HG03060 (cell line): ENCODE measurements around the gene PSMD6.

Experiments used
- ATAC-seq: cut with Tn5 transposase; IDR thresholded peaks from one replicate; pipeline ENCODE4 v1.9.1; 2021; ENCODE audit warnings: low read depth, moderate number of reproducible peaks; ENCODE audit not compliant: unreplicated experiment

The PSMD6 gene

DNA sequence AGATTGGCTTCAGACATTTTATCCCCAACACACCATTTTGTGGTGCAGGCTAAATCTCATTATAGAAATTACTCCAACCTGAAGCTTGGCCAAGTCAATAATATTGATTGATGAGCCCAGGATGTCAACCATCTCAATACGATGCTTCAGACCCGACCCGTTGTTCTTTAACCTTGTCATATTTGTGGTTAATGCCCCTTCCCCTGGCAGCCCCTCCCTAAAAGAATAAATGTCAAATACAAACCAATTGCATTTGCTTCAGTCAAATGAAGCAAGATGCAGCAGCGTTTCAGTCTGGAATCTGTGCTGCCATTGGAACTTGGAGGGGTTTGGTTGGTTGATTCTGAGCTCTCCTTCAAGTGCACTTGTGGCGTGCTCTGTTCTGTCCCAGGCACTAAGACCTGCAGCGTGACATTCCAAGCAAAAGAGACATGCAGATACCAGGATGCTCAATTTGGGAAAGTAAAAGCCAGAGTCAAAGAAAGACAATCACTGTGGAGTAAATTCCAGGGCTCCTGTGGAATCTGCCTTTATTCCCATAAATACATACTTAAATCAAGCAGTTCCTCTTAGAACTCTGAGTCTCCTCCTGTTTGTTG is 23.8 kb upstream of the PSMD6 start:
- ATAC-seq, result no peak

DNA sequence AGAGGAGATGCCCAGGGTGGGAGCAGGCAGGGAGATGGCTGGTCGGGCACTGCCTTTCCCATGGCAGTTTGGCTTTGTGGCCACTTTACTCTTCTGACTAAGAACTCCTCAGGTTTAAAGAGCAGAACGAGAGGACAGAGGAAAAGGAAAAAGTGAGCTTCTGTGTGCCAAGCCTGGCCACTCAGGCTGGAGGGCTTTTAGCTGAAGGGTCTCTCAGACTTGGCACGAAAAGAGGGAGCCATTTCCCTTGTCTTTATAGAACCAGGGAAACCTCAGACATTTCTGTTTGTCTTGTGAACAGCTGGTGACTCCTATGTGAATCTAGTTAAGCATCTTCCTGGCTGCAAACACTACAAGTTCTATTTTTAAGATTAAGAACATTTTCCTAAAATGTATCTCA is 23.3 kb upstream of the PSMD6 start:
- no peak for ATAC-seq

DNA sequence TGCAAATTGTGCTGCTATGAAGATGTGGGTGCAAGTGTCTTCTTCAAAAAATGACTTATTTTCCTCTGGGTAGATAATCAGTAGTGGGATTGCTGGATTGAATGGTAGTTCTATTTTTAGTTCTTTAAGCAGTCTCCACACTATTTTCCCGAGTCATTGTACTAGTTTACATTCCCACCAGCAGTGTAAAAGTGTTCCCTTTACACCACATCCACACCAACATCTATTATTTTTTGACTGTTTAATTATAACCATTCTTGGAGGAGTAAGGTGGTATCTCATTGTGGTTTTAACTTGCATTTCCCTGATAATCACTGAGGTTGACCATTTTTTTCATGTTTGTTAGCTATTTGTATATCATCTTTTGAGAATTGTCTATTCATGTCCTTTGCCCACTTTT is 19.7 kb upstream of the PSMD6 start:
- no peak for ATAC-seq

DNA sequence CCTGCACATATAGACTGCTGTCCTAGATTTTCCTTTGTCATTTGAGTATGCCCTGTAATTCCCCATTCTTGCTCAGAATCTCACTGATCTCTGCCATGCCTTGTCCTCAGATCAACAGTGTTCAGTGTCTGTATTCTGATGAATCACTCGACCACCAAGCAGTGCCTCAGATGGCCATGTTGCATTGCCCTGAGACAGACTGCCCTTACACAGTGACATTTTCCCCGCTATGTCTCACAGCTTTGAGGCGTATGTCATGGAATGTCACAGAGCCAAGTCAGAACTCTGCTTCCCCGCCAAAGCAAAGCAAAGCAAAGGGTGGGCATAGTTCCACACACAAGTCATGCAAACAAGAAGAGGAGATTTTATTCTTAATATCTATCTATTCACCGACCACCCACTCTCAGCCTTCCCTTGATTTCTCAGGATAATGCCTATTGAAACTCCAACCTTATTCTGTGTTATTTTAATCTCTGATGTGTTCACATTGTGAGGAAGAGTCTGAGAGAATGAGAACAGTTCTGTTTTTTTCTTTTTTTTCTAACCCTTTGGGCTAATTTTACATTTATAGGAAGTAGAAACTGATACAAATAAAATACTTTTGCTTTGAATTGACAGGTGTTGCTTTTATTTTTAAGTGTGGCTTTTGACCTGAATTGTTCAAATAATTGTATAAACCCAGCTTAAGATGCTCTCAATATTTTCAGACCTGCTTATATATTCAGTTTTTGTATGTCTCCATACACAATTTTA is 16.9 kb upstream of the PSMD6 start:
- no peak for ATAC-seq

DNA sequence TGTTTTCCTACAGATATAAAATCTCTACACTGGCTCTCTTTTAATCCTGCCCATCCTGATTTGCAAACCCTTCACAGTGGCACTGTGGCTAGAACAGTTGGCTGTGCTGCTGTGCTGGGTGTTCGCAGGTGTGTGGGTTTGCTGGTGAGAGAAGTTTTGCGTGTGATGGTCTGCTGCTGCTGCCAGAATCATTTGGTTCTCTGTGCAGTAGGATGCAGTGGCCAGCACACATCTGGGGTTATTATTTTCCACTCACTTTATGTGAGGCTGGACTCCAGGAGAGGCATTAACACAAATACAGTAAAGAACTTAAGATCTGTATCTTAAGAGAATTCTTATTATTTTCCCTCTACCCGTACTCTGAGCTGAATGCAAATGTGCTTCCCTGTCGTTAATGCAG is 16.0 kb upstream of the PSMD6 start:
- no peak for ATAC-seq

DNA sequence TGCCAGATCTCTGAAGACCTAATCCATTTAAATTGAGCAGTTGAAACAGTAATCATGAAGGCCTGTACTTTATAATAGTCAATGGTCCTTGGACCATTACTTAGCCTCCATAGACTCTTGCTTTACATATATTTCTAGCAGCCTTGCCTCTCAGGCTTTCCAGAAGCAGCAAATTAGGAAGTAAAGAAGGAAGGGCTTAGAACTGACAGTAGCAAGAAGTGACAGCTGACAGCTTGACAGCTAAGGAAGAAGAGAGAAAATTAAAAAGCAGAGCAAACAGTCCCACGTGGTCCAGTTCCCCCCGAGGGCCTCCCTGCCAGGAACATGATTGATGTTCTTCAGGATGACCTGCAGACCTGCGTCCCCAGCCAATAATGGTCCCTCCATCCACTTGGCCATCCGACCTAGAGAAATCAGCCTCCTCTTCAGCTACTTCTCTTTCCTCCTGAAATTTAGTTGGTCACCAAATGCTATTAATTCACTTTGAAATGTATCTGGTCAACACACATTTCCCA is 15.0 kb upstream of the PSMD6 start:
- no peak for ATAC-seq

DNA sequence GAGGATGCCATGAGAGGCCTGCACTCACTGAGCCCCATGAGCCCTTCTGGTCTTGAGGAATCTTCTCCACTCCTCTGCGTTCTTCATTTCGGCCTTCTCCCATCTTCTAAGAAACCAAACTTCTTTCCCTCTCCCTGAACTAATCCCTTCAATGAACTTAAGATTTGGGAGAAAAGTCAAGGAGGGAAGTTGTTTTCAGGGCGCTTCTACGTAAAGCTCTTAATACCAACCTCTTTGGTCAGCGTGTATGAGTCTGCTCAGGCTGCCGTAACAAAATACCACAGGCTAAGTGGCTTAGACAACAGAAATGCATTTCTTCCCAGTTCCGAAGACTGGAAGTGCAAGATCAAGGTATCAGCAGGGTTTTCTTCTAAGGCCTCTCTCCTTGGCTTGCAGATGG is 13.8 kb upstream of the PSMD6 start:
- no peak for ATAC-seq

DNA sequence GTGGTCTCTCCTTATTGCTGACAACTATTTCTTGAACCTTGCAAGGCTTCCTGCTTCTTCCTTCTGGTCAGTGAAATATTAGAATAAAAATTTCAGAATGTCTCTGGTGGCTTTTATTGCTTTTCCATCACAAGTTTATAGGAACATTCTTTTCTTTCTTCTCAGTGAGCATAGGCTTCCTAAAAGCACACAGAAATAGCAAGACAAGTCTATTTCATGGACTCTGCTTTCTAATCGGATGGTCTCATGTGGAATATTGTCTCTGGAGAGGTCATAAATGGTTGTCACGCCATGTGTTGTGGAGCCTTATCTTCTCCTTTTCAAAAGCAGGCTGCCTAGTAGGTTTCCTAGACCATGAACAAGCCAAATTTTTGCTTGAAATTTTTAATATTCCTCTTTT is 9.8 kb upstream of the PSMD6 start:
- ATAC-seq, result no peak

DNA sequence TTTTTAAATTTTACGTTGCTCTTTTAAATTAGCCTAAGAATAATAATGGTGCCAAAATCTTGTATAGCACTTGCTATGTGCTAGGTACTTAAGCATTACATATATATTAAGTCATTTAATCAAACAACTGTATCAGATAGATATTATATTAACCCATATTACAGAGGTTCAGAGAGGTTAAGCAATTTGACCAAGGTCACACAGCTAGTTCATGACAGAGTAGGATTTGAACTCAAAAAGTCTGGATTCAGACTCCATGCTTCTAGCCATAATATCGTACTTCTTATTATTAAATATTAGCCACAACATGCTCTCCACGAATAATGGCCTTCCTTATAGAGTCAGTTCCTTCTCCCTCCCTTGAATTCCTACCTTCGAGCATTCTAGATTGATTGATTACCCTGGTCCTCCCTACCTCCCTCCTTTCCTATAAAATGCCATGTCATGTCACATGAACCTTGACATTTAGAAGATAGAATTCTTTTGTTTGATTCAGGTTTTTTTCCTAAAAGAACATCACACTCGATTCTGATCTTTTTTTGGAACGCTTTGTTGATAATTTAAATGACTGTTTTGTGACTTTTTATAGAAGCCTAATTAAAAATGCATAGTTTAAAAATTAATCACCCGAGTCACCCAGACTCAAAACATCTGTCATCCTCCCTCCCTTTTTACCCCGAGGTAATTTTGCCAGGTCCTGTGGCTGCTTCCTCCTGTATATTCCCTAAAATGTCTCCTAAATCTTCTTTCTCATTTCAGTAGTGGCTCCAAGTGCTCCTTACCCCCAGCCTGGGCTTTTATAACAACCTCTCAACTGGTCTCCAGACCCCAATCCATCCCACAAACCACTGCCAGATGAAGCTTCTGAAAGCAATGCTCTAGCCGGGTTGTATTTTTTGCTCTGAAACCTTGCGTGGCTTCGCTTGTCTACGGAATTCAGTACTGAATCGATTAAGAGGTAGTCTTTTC is 8.5 kb upstream of the PSMD6 start:
- ATAC-seq, result no peak

DNA sequence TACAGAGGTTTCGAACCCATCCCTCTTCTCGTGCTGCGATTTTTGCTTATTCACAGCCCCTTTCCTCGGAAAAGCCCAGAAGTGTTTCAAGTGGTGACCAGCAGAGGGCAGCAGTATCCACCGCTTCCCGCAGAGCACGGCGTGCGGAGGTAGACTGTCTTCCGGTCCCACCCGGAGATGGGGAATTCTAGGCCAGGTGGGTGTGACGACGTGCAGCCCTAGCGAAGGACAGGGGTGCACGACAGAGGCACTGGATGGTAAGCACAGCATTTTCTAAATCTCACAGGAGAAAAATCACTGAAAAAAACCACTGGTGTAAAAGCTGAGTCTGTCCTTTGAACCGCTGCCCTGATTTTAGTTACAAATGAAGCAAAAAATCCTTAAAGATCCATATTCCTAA is 7.4 kb upstream of the PSMD6 start:
- ATAC-seq, result peak; percentile 76

DNA sequence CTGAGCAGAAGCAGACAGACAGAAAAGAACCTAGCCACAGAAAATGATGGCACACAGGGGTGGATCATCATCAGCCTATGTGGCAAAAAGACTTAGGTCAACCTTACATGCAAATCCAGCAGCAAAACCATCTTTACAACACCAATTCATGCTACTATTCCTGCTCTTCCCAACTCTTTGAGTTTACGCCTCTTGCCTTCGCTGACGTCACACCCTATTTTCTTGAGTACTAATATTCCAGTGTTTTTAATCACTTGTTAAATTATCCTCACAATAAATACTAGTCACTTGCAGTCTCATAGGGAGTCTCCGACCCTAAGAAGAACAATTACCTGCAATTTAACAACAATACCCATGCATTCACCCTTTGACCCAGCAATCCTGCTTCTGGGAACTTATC is 6.0 kb upstream of the PSMD6 start:
- ATAC-seq, result no peak

DNA sequence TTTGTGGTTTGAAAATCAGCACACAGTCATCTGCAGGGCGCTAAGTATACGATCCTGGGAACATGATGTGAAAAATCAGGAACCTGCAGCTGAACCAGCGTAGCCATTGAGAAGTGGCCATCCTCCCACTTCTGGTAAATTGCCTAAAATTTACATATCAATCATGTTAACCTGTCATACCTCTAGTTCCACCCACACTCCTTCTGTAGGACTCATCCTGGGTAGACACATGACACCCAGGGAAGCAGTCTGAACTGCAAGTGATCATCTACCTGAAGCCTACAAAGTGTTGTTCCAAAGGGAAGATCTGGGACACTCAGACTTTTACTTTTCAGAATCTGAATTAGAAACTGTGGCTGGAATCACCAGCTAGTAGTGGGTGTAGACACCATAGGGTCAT is 5.5 kb upstream of the PSMD6 start:
- no peak for ATAC-seq

DNA sequence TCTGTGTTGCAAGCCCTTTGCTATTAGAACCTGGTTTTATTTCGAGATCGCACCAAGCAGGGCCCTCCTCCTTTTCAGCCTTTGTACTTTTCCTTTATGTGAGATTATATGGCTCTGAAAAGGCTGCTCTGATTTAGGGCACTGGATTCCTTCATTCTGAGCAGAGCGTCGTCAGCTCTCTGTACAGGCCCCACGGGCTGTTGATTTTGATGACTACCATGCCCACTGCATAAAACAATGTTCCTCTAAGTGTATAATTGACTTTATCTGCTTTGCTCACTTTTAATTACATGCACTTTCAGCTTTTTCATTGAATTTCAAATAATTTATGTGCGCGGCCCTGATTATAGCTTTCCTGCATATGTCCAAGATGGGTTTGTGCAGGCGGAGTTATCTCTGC is 4.4 kb upstream of the PSMD6 start:
- ATAC-seq, result no peak

DNA sequence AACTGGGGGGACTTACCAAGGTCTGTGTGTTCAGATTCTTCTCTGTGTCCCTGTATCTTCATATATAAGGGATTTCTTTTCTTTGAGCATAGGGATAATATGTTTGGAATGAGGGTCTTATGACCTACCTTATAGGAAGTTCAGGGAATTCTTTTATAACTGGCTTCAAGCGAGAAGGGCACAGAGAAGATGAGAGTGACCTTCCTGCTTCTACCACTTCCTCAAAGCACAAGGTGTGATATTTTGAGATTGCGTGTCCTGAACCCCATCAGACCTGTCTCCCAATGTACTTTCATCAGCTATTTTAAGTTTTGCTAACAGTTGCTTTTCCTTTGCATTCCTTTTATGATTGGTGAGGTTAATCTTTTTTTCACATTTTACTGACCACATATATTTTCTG is 3.1 kb upstream of the PSMD6 start:
- no peak for ATAC-seq

DNA sequence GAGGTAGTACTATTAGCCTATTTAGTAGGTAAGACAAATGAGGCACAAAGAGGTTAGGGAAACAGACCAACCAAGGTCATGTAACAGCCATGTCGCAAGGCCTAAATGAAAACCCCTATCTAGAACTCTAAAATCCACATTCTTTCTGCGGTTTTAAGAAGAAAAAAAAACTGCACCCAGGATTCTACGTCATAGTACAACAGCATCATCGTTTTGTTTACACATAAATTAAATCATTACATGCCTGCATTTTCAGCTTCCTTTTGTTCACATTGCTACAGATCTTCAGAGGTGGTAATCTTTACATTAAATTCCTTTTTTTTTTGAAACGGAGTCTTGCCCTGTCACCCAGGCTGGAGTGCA is 548 bp upstream of the PSMD6 start:
- ATAC-seq, result no peak

DNA sequence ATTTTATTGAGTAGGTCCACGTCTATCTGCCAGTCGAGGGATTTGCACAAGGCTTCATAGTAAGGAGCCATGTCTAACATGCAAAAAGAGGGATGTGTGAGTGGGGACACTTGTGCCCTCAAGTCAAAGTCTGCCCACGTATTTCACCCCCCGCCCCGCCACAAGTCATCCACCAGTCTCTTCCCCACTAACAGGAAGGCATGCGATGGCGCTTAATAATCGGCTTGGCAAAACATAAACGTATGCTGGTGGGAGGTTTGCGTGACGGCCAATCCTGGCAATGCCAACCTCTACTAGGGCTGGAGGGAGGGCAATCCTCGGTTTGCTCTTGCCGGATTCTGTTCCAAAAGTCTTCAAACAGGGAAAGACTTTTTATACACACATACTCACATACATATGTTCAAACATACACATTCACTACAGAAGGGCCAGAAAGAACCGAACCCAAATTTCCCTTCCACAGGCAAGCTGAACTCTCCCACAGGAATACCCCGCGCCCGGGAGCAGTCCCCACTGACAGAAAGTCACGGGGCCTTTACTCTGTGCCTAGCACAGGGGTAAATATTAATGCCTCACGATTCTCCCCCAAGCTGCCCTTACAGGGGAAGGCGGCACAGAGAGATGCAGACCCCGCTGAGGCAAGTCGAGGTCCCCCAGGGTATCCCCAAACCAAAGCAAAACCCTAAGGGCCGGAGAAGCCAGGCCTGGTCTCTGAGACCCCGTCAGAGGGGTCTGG is 675 bp downstream of the PSMD6 start:
- no peak for ATAC-seq

DNA sequence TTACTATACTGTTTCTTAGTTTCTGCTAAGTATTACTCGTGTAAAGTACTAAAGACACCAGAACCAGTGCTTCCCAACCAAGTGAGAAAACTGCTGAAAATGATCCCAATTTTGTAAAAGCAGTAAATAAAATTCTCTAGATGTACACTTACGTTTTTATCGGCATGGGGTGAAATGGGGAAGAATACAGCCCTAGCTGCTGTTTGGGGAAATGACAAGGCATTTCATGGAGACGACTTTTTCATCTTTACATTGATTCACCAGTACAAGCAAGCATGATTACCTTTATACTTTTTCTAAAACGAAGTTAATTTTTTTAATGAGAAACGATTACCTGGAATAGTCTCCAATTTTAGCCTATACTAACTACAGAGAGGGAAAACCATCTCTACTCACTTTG is 1.4 kb downstream of the PSMD6 start:
- no peak for ATAC-seq

DNA sequence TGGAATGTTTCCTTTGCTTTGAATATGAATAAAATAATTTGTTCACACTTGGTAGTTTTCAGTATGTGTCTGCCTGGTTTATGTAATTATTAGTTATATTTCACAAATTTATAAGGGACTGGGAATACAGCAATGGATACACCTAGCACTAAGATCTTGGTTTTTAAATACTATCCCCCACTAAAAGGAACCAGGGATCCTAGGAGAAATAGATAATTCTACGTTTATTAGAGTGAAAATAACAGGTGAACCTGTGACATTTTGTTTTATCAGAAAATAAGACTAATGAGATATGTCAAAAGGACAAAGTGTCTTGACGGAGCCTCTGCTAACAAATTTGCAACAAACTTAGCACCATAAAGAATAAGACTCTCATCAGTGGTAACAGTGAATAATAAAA is 3.4 kb downstream of the PSMD6 start:
- no peak for ATAC-seq

DNA sequence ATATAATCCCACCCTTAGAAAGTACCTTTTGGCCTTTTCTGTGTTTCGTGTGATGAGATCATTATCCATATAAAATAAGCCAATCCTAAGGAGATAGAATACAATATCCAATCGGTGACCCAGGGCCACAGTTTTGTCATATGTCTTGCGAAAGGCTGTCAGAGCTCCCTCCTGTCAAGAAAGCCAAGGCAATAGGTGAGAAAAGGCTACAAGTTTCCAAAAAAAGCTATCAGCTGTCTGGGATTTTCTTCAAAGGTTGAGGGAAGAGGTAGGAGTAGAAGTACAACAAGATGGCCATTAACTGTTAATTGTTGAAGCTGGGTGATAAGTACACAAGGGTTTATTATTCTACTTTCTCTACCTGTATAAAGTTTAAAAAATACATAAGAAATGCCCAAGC is 4.0 kb downstream of the PSMD6 start:
- ATAC-seq, result no peak

DNA sequence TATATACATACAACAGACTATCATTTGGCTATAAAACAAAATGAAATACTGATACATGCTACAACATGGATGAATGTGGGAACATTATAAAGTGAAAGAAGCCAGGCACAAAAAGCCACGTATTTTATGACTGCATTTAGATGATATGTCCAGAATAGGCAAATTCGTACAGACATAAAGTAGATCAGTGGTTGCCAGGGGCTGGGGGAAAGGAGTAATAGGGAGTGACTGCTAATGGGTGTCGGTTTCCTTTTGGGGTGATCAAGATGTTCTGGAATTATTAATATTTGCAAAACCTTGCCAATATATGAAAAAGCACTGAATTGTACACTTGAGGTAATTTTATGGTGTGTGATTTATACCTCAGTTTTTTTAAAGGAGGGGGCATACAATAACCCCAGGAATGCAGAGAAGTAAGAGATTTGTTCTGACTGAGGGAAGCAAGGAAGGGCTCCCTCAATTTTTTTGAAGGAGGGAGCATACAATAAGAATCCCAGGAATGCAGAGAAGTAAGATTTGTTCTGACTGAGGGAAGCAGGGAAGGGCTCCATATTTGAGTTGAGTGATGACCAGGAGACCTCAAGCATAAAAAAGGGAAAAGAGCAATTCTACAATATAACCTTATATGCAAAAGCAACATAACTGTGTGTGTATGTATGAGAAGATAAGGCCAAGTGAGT is 6.2 kb downstream of the PSMD6 start:
- ATAC-seq, result no peak
